Activated CD4-positive, alpha-beta memory T cell treated with anti-CD3 and anti-CD28 coated beads for 36 hours (primary cell): ENCODE results near the gene ATP8A1. TPM values are rescaled to one million over a fixed set of nuclear protein-coding genes. Genes with fewer than 3 reads are reported as not detected.
"Not testable (repeated sequence)": the region's sequence is repeated elsewhere in the genome, so short reads cannot be mapped to it uniquely, and the experiment has no call there.

Experiments
- CTCF ChIA-PET: fragments of 350-600 bp; sonication (Branson Sonifier 250); formaldehyde crosslinking; loops from one replicate; lab custom pipeline; 2021; ENCODE audit warnings: antibody characterized with exemption, inconsistent platforms; lab: Charles Lee
- POLR2A ChIA-PET: fragments of 350-600 bp; sonication (Branson Sonifier 250); formaldehyde crosslinking; loops from one replicate; lab custom pipeline; 2021; ENCODE audit warnings: antibody characterized with exemption; lab: Charles Lee
- DNase-seq: peaks from one replicate; pipeline ENCODE4 v3.0.0-alpha.2; 2020
- H3K27ac Mint-ChIP-seq: one replicate; pipeline ENCODE4 v1.8.0; 2021; ENCODE audit warnings: mixed read lengths
- H3K27me3 Mint-ChIP-seq: one replicate; pipeline ENCODE4 v1.8.0; 2021; ENCODE audit warnings: mixed read lengths
- H3K36me3 Mint-ChIP-seq: one replicate; pipeline ENCODE4 v1.8.0; 2021; ENCODE audit warnings: mixed read lengths
- H3K4me1 Mint-ChIP-seq: one replicate; pipeline ENCODE4 v1.8.0; 2021; ENCODE audit warnings: low read depth, mixed read lengths
- H3K4me3 Mint-ChIP-seq: one replicate; pipeline ENCODE4 v1.8.0; 2021; ENCODE audit warnings: mild to moderate bottlenecking, mixed read lengths
- H3K9me3 Mint-ChIP-seq: one replicate; pipeline ENCODE4 v1.8.0; 2021; ENCODE audit warnings: mixed read lengths
- intact Hi-C: fragments of 100-400 bp; cut with micrococcal nuclease; formaldehyde crosslinking; loops from one replicate; pipeline ENCODE4 v1.15.1; 2023
- total RNA-seq, 2 experiments: library from RNA; stranded (reverse); gene quantifications; one replicate each; pipeline ENCODE4 v1.2.3, GENCODE V29; 2021

Gene ATP8A1
- total RNA-seq, 2 experiments from 2014 or later, result 23.9 to 24.0 TPM

- H3K36me3 Mint-ChIP-seq, result peaks cover 2% of the 10 kb centered on the region
- H3K27me3 Mint-ChIP-seq, result no peaks in the 10 kb centered on the region
- H3K9me3 Mint-ChIP-seq, result no peaks in the 10 kb centered on the region
- H3K27ac Mint-ChIP-seq, result peak overlapping the region; percentile 84
- intact Hi-C loops, result loop anchor here (1.0 to 2.0 kb wide), 5 partner anchors 14 to 91 kb away; partner anchors contain the start of gene ATP8A1
- peaks cover 35% of the 10 kb centered on the region for H3K4me1 Mint-ChIP-seq
- DNase-seq, result peak; percentile 62
- H3K4me3 Mint-ChIP-seq, result peak overlapping the region; percentile 39
- ChIA-PET POLR2A (interaction anchor here (0.9 to 2.3 kb wide), 4 partner anchors 15 to 92 kb away, joined by 3 to 23 read pairs (median 4); partner anchors contain the start of gene ATP8A1), CTCF (interaction anchor here (0.8 to 1.6 kb wide), 3 partner anchors 15 to 103 kb away, joined by 3 to 10 read pairs (median 3); partner anchors contain the start of gene ATP8A1)
Measured at GRCh38 chr4:42671431-42672194, 14.7 kb upstream of the ATP8A1 start.

GRCh38 chr4:42658261-42658660 lies 1.4 kb upstream of the ATP8A1 start:
- no peak for DNase-seq
- ChIA-PET CTCF (no interaction called here), POLR2A (interaction anchor here (1.1 to 1.8 kb wide), 2 partner anchors 15 to 17 kb away, joined by 3 to 5 read pairs; no protein-coding TSS in a partner anchor)
- H3K27me3 Mint-ChIP-seq, result no peaks in the 10 kb centered on the region
- H3K36me3 Mint-ChIP-seq, result peaks cover under 1% of the 10 kb centered on the region
- H3K27ac Mint-ChIP-seq, result no peak overlapping the region
- H3K4me1 Mint-ChIP-seq, result peaks cover 36% of the 10 kb centered on the region
- intact Hi-C loops, result no loop called here
- H3K4me3 Mint-ChIP-seq, result peak overlapping the region; percentile 2
- peaks cover under 1% of the 10 kb centered on the region for H3K9me3 Mint-ChIP-seq

- Mint-ChIP-seq H3K27ac (peak overlapping the region; percentile 82), H3K4me3 (peak overlapping the region; percentile 89), H3K36me3 (peaks cover 13% of the 10 kb centered on the region), H3K27me3 (no peaks in the 10 kb centered on the region), H3K4me1 (peaks cover 40% of the 10 kb centered on the region), H3K9me3 (peaks cover 10% of the 10 kb centered on the region)
- POLR2A ChIA-PET, result interaction anchor here (1.0 to 2.0 kb wide), 9 partner anchors 9 to 77 kb away, joined by 3 to 23 read pairs (median 5); no protein-coding TSS in a partner anchor
- CTCF ChIA-PET, result interaction anchor here (0.6 to 2.2 kb wide), 11 partner anchors 9 to 208 kb away, joined by 3 to 14 read pairs (median 4); no protein-coding TSS in a partner anchor
- DNase-seq, result no peak
- intact Hi-C loops, result no loop called here
Measured at GRCh38 chr4:42656679-42656943, 294 bp downstream of the ATP8A1 start.

DNA sequence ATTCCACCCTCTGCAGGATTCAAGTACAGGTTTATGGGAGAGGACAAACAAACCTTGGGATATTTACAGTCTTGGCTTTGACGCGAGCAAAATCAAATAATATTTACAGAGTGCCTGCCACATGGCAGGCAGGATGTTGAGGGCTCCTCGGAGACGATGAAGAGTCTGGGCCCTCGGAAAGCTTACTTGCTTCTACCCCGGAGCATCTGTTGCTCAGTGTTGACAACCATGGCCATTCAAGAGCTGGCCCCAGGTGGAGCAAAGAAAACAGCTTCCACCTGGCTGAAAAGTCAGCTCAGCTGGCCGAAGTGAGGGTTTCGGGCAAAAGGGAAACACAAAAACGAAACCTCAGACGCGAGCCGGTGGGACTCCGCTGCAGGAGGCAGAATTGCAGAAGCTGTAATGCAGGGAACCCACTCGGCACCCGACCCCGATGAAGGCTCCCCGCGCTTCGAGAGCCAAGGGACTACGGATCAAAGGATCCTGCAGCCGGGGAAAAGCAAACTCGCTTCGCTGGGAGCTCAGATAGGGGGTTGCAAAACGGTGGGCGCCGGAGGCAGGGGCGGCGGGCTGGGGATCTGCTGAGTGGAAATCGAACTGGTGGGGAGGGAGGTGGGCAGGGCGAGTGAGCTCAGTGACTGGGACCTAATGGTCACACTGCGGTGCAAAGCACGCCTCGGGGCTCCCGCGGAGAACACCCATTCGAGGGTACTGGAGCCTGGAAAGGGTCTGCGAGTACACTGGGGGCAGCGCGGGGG lies 805 bp downstream of the ATP8A1 start:
- CTCF ChIA-PET, result interaction anchor here (0.6 to 2.2 kb wide), 11 partner anchors 9 to 209 kb away, joined by 3 to 14 read pairs (median 4); no protein-coding TSS in a partner anchor
- Mint-ChIP-seq H3K27ac (peak overlapping the region; percentile 82), H3K36me3 (peaks cover 17% of the 10 kb centered on the region), H3K4me3 (peak overlapping the region; percentile 89), H3K27me3 (no peaks in the 10 kb centered on the region), H3K4me1 (peaks cover 41% of the 10 kb centered on the region), H3K9me3 (peaks cover 14% of the 10 kb centered on the region)
- DNase-seq, result peak; percentile 53
- intact Hi-C loops, result no loop called here
- POLR2A ChIA-PET, result interaction anchor here (0.7 to 2.0 kb wide), 8 partner anchors 13 to 76 kb away, joined by 3 to 23 read pairs (median 5); no protein-coding TSS in a partner anchor

GRCh38 chr4:42655269-42655637 lies 1.7 kb downstream of the ATP8A1 start:
- POLR2A ChIA-PET, result interaction anchor here (1.3 to 1.6 kb wide), 3 partner anchors 13 to 27 kb away, joined by 3 to 5 read pairs (median 5); no protein-coding TSS in a partner anchor

DNA sequence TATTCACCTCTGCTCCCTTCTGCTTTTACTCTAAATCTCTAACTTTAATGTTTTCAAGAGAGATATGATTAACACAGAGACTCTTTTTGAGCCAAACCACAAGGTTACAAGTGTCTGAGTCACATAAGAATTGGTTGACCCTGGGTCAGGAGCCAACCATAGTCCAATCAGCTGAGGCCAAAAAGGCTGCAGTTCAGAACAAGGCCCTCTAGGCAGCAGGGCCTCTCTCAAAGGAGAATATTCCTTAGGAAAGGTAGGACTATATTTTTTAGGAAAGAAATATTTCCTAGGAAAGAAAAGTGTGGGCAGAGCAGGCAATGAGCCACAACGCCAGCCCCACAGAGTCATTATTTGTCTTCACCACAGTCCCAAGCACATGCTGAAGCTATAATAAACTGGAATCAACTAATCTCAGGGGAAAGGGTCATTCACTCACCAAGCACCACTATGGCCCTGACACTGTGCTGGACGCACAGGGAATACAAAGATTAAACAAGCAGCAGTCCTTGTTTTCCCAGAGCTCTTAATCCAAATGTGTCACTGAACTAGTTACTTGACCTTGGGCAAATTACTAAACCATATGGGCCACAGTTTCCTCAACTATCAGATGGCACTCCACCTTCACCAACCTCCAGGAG lies 2.2 kb downstream of the ATP8A1 start:
- peaks cover 43% of the 10 kb centered on the region for H3K4me1 Mint-ChIP-seq
- POLR2A ChIA-PET, result interaction anchor here (0.5 to 1.6 kb wide), 4 partner anchors 13 to 657 kb away, joined by 3 to 5 read pairs (median 4); no protein-coding TSS in a partner anchor

More at GRCh38 chr4:42655269-42655637, 1.7 kb downstream of the ATP8A1 start:
- H3K27me3 Mint-ChIP-seq, result no peaks in the 10 kb centered on the region
- CTCF ChIA-PET, result no interaction called here
- H3K4me3 Mint-ChIP-seq, result peak overlapping the region; percentile 89
- intact Hi-C loops, result no loop called here
- peaks cover 21% of the 10 kb centered on the region for H3K36me3 Mint-ChIP-seq
- no peak for DNase-seq
- peaks cover 43% of the 10 kb centered on the region for H3K4me1 Mint-ChIP-seq
- peaks cover 18% of the 10 kb centered on the region for H3K9me3 Mint-ChIP-seq
- H3K27ac Mint-ChIP-seq, result peak overlapping the region; percentile 82

GRCh38 chr4:42653626-42654560 lies 3.0 kb downstream of the ATP8A1 start:
- peaks cover 21% of the 10 kb centered on the region for H3K36me3 Mint-ChIP-seq
- peaks cover 43% of the 10 kb centered on the region for H3K4me1 Mint-ChIP-seq
- DNase-seq, result no peak
- no peaks in the 10 kb centered on the region for H3K27me3 Mint-ChIP-seq
- peak overlapping the region; percentile 89 for H3K4me3 Mint-ChIP-seq
- H3K9me3 Mint-ChIP-seq, result peaks cover 18% of the 10 kb centered on the region
- intact Hi-C loops, result loop anchor here (1.0 kb wide), 2 partner anchors 12 to 47 kb away; no protein-coding TSS in a partner anchor
- ChIA-PET POLR2A (interaction anchor here (0.5 to 1.5 kb wide), 3 partner anchors 12 to 656 kb away, joined by 3 to 5 read pairs (median 5); no protein-coding TSS in a partner anchor), CTCF (no interaction called here)
- peak overlapping the region; percentile 33 for H3K27ac Mint-ChIP-seq

More for the DNA sequence above, 2.2 kb downstream of the ATP8A1 start:
- intact Hi-C loops, result loop anchor here (1.0 kb wide), 2 partner anchors 12 to 47 kb away; no protein-coding TSS in a partner anchor
- Mint-ChIP-seq H3K36me3 (peaks cover 21% of the 10 kb centered on the region), H3K4me3 (peak overlapping the region; percentile 89), H3K9me3 (peaks cover 18% of the 10 kb centered on the region), H3K27me3 (no peaks in the 10 kb centered on the region), H3K27ac (peak overlapping the region; percentile 82)
- CTCF ChIA-PET, result no interaction called here
- DNase-seq, result peak; percentile 55

- DNase-seq, POLR2A ChIA-PET, intact Hi-C loops, H3K27ac Mint-ChIP-seq, H3K27me3 Mint-ChIP-seq, H3K4me3 Mint-ChIP-seq, CTCF ChIA-PET: not testable (repeated sequence)
- peaks cover 36% of the 10 kb centered on the region for H3K4me1 Mint-ChIP-seq
- H3K9me3 Mint-ChIP-seq, result peaks cover 18% of the 10 kb centered on the region
- H3K36me3 Mint-ChIP-seq, result peaks cover 21% of the 10 kb centered on the region
Measured at GRCh38 chr4:42652529-42653231, 4.2 kb downstream of the ATP8A1 start.

GRCh38 chr4:42649870-42650269 lies 7.0 kb downstream of the ATP8A1 start:
- Mint-ChIP-seq H3K27ac (no peak overlapping the region), H3K4me1 (peaks cover 30% of the 10 kb centered on the region), H3K36me3 (peaks cover 21% of the 10 kb centered on the region), H3K27me3 (no peaks in the 10 kb centered on the region), H3K4me3 (no peak overlapping the region), H3K9me3 (peaks cover 18% of the 10 kb centered on the region)
- DNase-seq, result no peak
- ChIA-PET POLR2A (no interaction called here), CTCF (no interaction called here)
- intact Hi-C loops, result no loop called here

GRCh38 chr4:42646999-42647541 lies 9.8 kb downstream of the ATP8A1 start:
- no peaks in the 10 kb centered on the region for H3K27me3 Mint-ChIP-seq
- H3K4me1 Mint-ChIP-seq, result peaks cover 31% of the 10 kb centered on the region
- ChIA-PET POLR2A (no interaction called here), CTCF (interaction anchor here (0.7 kb wide), 1 partner anchor 10 kb away, joined by 3 read pairs; the partner anchor contains the start of gene ATP8A1)
- peaks cover 10% of the 10 kb centered on the region for H3K36me3 Mint-ChIP-seq
- no peak for DNase-seq
- intact Hi-C loops, result no loop called here
- H3K9me3 Mint-ChIP-seq, result peaks cover 8% of the 10 kb centered on the region
- no peak overlapping the region for H3K27ac Mint-ChIP-seq
- no peak overlapping the region for H3K4me3 Mint-ChIP-seq
